MM.1S (cell line): Measurements from ENCODE around the gene C8G.

Source experiments
- DNase-seq: peaks from one replicate; pipeline ENCODE4 v3.0.0-alpha.2; 2015
- H2AFZ ChIP-seq: fragments of 300-600 bp; sonication (generic); 2 replicates; pipeline ENCODE4 v1.6.0; 2016; ENCODE audit warnings: antibody characterized with exemption, low read length
- H3F3A ChIP-seq: fragments of 300-600 bp; sonication (generic); 2 replicates; pipeline ENCODE4 v1.6.1; 2016; ENCODE audit warnings: mild to moderate bottlenecking, antibody characterized with exemption, low read length, moderate library complexity, mixed read lengths; ENCODE audit not compliant: insufficient read depth
- H3K27ac ChIP-seq: fragments of 300-600 bp; sonication (generic); 2 replicates; pipeline ENCODE4 v1.5.1; 2016; ENCODE audit warnings: mild to moderate bottlenecking, low read length
- H3K27me3 ChIP-seq: fragments of 300-600 bp; sonication (generic); replicated peaks from 2 replicates; pipeline ENCODE4 v1.6.0; 2016; ENCODE audit warnings: low read length; ENCODE audit not compliant: insufficient read depth
- H3K36me3 ChIP-seq: fragments of 300-600 bp; sonication (generic); replicated peaks from 2 replicates; pipeline ENCODE4 v1.6.1; 2016; ENCODE audit warnings: mild to moderate bottlenecking, low read length, mixed read lengths; ENCODE audit not compliant: insufficient read depth
- H3K4me1 ChIP-seq: fragments of 300-600 bp; sonication (generic); 2 replicates; pipeline ENCODE4 v1.6.1; 2016; ENCODE audit warnings: low read length, mixed read lengths
- H3K4me2 ChIP-seq: fragments of 300-600 bp; sonication (generic); 2 replicates; pipeline ENCODE4 v1.6.0; 2016; ENCODE audit warnings: low read depth, low read length
- H3K4me3 ChIP-seq: fragments of 300-600 bp; sonication (generic); 2 replicates; pipeline ENCODE4 v1.5.1; 2016; ENCODE audit warnings: low read length, mixed read lengths
- H3K79me2 ChIP-seq: fragments of 300-600 bp; sonication (generic); 2 replicates; pipeline ENCODE4 v1.6.1; 2016; ENCODE audit warnings: mixed run types, low read length, mixed read lengths
- H3K9ac ChIP-seq: fragments of 300-600 bp; sonication (generic); 2 replicates; pipeline ENCODE4 v1.6.1; 2016; ENCODE audit warnings: low read length, mixed read lengths
- H3K9me2 ChIP-seq: fragments of 300-600 bp; sonication (generic); replicated peaks from 2 replicates; pipeline ENCODE4 v1.6.1; 2016; ENCODE audit warnings: mild to moderate bottlenecking, low read length, mixed read lengths; ENCODE audit not compliant: insufficient read depth
- H3K9me3 ChIP-seq: fragments of 300-600 bp; sonication (generic); replicated peaks from 2 replicates; pipeline ENCODE4 v1.6.1; 2016; ENCODE audit warnings: mild to moderate bottlenecking, low read length, mixed read lengths; ENCODE audit not compliant: insufficient read depth
- H4K20me1 ChIP-seq: fragments of 300-600 bp; sonication (generic); 2 replicates; pipeline ENCODE4 v1.6.1; 2016; ENCODE audit warnings: mild to moderate bottlenecking, low read length, moderate library complexity, mixed read lengths; ENCODE audit not compliant: insufficient read depth
- CTCF ChIP-seq: fragments of 300-600 bp; sonication (generic); IDR thresholded peaks from 2 replicates; pipeline ENCODE4 v1.5.1; 2016; ENCODE audit warnings: antibody characterized with exemption, low read length, mixed read lengths
- EZH2 ChIP-seq: fragments of 300-600 bp; sonication (generic); optimal IDR thresholded peaks from 2 replicates; pipeline ENCODE3; 2017; ENCODE audit warnings: low read depth, mild to moderate bottlenecking, antibody characterized with exemption, low read length, mixed read lengths
- EZH2phosphoT487 ChIP-seq: fragments of 300-600 bp; sonication (generic); IDR thresholded peaks from 2 replicates; pipeline ENCODE4 v1.6.1; 2018; ENCODE audit warnings: antibody characterized with exemption, low read length

Gene C8G

GRCh38 chr9:136968333-136969127 lies 23.5 kb downstream of the C8G start:
- no peak for TF ChIP-seq EZH2phosphoT487
- no peak for TF ChIP-seq EZH2
- no peak for TF ChIP-seq CTCF
- H3K27me3 ChIP-seq: peaks cover 72% of the 10 kb centered on the region
- no peak overlapping the region for H3K4me3 ChIP-seq
- no peaks in the 10 kb centered on the region for H3F3A ChIP-seq
- no peak overlapping the region for H3K4me2 ChIP-seq
- no peaks in the 10 kb centered on the region for H3K4me1 ChIP-seq
- H3K27ac ChIP-seq: no peak overlapping the region
- no peaks in the 10 kb centered on the region for H3K79me2 ChIP-seq
- H3K9me2 ChIP-seq: no peaks in the 10 kb centered on the region
- DNase-seq: no peak
- no peak overlapping the region for H3K9ac ChIP-seq
- H3K9me3 ChIP-seq: no peaks in the 10 kb centered on the region
- no peaks in the 10 kb centered on the region for H4K20me1 ChIP-seq
- no peak overlapping the region for H2AFZ ChIP-seq
- no peaks in the 10 kb centered on the region for H3K36me3 ChIP-seq

- no peak overlapping the region for H3K4me3 ChIP-seq
- H2AFZ ChIP-seq: no peak overlapping the region
- H4K20me1 ChIP-seq: no peaks in the 10 kb centered on the region
- H3F3A ChIP-seq: no peaks in the 10 kb centered on the region
- H3K4me1 ChIP-seq: no peaks in the 10 kb centered on the region
- no peaks in the 10 kb centered on the region for H3K9me3 ChIP-seq
- no peak overlapping the region for H3K27ac ChIP-seq
- no peaks in the 10 kb centered on the region for H3K79me2 ChIP-seq
- H3K36me3 ChIP-seq: no peaks in the 10 kb centered on the region
- DNase-seq: no peak
- H3K9me2 ChIP-seq: no peaks in the 10 kb centered on the region
- no peak for TF ChIP-seq CTCF
- no peak for TF ChIP-seq EZH2
- no peak for TF ChIP-seq EZH2phosphoT487
- no peak overlapping the region for H3K4me2 ChIP-seq
- peaks cover 76% of the 10 kb centered on the region for H3K27me3 ChIP-seq
- H3K9ac ChIP-seq: no peak overlapping the region
Measured at GRCh38 chr9:136969150-136969549, 24.1 kb downstream of the C8G start.

- Histone ChIP-seq H3K79me2 (no peaks in the 10 kb centered on the region), H3K9me2 (no peaks in the 10 kb centered on the region), H3K9me3 (no peaks in the 10 kb centered on the region), H3K9ac (no peak overlapping the region), H3K27ac (no peak overlapping the region), H2AFZ (no peak overlapping the region), H3K36me3 (no peaks in the 10 kb centered on the region), H3K4me2 (no peak overlapping the region), H3K4me3 (no peak overlapping the region), H4K20me1 (no peaks in the 10 kb centered on the region), H3F3A (no peaks in the 10 kb centered on the region), H3K4me1 (no peaks in the 10 kb centered on the region), H3K27me3 (peaks cover 76% of the 10 kb centered on the region)
- no peak for DNase-seq
- TF ChIP-seq EZH2 (no peak), CTCF (no peak), EZH2phosphoT487 (no peak)
Measured at GRCh38 chr9:136969774-136970173, 24.7 kb downstream of the C8G start.
